Thoracic aorta (tissue), 2 donors: ENCODE data around the gene NLGN1. TPM values are rescaled to one million over a fixed set of nuclear protein-coding genes. Genes with fewer than 3 reads are reported as not detected.

ENCODE experiments used
- ATAC-seq: fragments of 150-250 bp; one replicate; pipeline ENCODE4 v1.8.0; 2017; ENCODE audit warnings: low read depth; ENCODE audit not compliant: insufficient number of reproducible peaks, low FRiP score
- DNase-seq: peaks from one replicate; pipeline ENCODE4 v3.0.0-alpha.2; 2020; ENCODE audit warnings: low spot score
- H3K27ac ChIP-seq, 2 donors: fragments of 200-600 bp; sonication (generic); 1 replicate in 1 of 2; 2 replicates in 1 of 2; pipeline ENCODE4 v1.5.1; 2016; ENCODE audit warnings: mild to moderate bottlenecking in 2 of 2, moderate library complexity in 2 of 2
- H3K27me3 ChIP-seq: fragments of 200-600 bp; sonication (generic); replicated peaks from 2 replicates; pipeline ENCODE4 v1.6.0; 2016; ENCODE audit warnings: mild to moderate bottlenecking; ENCODE audit not compliant: insufficient read depth
- H3K36me3 ChIP-seq: fragments of 200-600 bp; sonication (generic); one replicate; pipeline ENCODE4 v1.5.1; 2016
- H3K4me1 ChIP-seq, 2 donors: fragments of 200-600 bp; sonication (generic); 1 replicate in 1 of 2; 2 replicates in 1 of 2; pipeline versions ENCODE4 v1.5.1 to v1.6.0; 2016; ENCODE audit warnings: low read depth in 2 of 2, mild to moderate bottlenecking in 1 of 2; ENCODE audit not compliant: control insufficient read depth in 1 of 2
- H3K4me3 ChIP-seq: fragments of 200-600 bp; sonication (generic); 2 replicates; pipeline ENCODE4 v1.5.1; 2016; ENCODE audit warnings: mild to moderate bottlenecking
- H3K9me3 ChIP-seq: fragments of 200-600 bp; sonication (generic); 2 replicates; pipeline ENCODE4 v1.5.1; 2016
- CTCF ChIP-seq: fragments of 200-600 bp; sonication (generic); IDR thresholded peaks from one replicate; pipeline ENCODE4 v1.5.1; 2019; ENCODE audit warnings: antibody characterized with exemption
- total RNA-seq, 2 donors: library from RNA; depleted of rRNA; stranded (reverse); fragments of >200 nt; gene quantifications; one replicate each; pipeline versions ENCODE4 v1.1.0 to v1.2.3, GENCODE V29; 2016

The NLGN1 gene
- total RNA-seq, 2 donors from 2014 or later: 17.8 to 18.3 TPM

DNA sequence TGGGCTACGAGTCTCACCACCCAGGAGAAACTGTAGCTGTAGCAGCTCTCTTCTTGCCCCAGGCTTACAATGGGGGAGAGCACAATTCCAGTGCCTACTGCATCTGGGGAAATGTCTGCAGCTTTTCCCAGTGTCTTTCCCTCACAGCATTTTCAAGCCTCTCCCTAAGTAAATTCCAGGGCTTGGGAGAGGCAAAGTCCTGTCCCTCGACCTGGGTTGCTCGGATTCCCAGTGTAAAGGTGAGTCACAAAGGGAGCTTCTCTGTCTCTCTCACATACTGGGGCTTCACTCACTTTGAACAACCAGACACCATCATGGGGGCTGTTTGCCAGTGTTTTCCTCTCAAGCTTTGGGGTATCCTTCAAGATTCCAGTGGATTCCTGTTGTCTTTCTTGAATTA lies 772.2 kb downstream of the NLGN1 start:
- H3K4me3 ChIP-seq: no peak overlapping the region
- H3K27ac ChIP-seq: no peak overlapping the region
- H3K36me3 ChIP-seq: no peaks in the 10 kb centered on the region
- DNase-seq (no peak), ATAC-seq (no peak)
- no peak for TF ChIP-seq CTCF
- peaks cover 8% of the 10 kb centered on the region for H3K9me3 ChIP-seq
- H3K4me1 ChIP-seq: no peaks in the 10 kb centered on the region
- no peaks in the 10 kb centered on the region for H3K27me3 ChIP-seq

DNA sequence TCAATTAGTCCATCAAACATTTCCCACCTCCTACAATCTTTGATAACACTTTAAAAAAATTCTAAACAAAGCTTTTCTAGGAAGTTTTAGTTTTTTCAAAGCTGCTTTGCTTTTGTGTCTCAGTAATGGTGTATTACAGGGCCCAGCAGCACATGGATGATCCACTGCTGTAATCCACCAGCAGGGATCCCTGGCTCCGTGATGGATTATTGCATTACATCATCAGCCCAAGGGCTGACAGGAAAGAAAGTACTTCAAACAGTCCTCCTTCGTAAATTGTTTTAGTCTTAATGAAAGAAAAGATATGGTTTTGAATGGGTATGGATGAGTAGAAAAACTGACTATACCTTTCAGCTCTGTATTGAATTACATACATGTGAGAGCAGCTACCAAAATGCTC lies 772.7 kb downstream of the NLGN1 start:
- Histone ChIP-seq H3K4me3 (no peak overlapping the region), H3K4me1 (no peaks in the 10 kb centered on the region), H3K36me3 (no peaks in the 10 kb centered on the region), H3K27me3 (no peaks in the 10 kb centered on the region), H3K27ac (no peak overlapping the region), H3K9me3 (peaks cover 3% of the 10 kb centered on the region)
- ATAC-seq (no peak), DNase-seq (no peak)
- TF ChIP-seq CTCF: no peak

GRCh38 chr3:174186377-174186989 lies 788.9 kb downstream of the NLGN1 start:
- TF ChIP-seq CTCF: no peak
- H3K27ac ChIP-seq: no peak overlapping the region
- ATAC-seq (no peak), DNase-seq (no peak)
- no peaks in the 10 kb centered on the region for H3K9me3 ChIP-seq
- H3K4me1 ChIP-seq: peaks cover 0 to 6% of the 10 kb centered on the region in 2 donors
- H3K36me3 ChIP-seq: no peaks in the 10 kb centered on the region
- no peaks in the 10 kb centered on the region for H3K27me3 ChIP-seq
- no peak overlapping the region for H3K4me3 ChIP-seq

GRCh38 chr3:174191380-174191779 lies 793.8 kb downstream of the NLGN1 start:
- H3K9me3 ChIP-seq: no peaks in the 10 kb centered on the region
- TF ChIP-seq CTCF: no peak
- H3K4me3 ChIP-seq: no peak overlapping the region
- H3K36me3 ChIP-seq: no peaks in the 10 kb centered on the region
- no peaks in the 10 kb centered on the region for H3K27me3 ChIP-seq
- DNase-seq (no peak), ATAC-seq (no peak)
- peaks cover 9 to 10% of the 10 kb centered on the region in 2 donors for H3K4me1 ChIP-seq
- no peak overlapping the region for H3K27ac ChIP-seq

DNA sequence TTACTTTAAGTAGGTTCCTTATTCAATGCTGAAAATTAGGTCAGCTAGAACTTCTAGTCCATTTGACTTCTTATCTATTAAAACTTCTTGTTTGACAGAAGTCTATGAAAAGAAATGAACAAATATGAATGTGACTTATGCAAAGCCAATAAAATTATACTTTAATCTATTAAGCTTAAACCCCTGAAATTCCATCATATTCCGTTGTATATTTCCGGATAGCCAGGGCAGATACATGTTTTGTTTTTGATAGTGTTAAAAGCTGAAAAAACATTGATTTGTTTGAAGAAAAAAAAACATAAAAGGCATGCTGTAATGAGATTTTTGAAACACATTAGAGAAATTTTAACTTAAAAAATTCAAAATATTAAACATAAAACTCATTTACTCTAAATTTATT lies 794.4 kb downstream of the NLGN1 start:
- ATAC-seq: no peak
- Histone ChIP-seq H3K27me3 (no peaks in the 10 kb centered on the region), H3K27ac (no peak overlapping the region), H3K4me1 (peaks cover 9 to 10% of the 10 kb centered on the region in 2 donors), H3K36me3 (no peaks in the 10 kb centered on the region), H3K9me3 (no peaks in the 10 kb centered on the region), H3K4me3 (no peak overlapping the region)
- no peak for DNase-seq
- TF ChIP-seq CTCF: no peak
